Neural cell (in vitro differentiated cells): Measurements from ENCODE around the gene IPPK.

Experiments used
- CTCF ChIP-seq: fragments of 450-650 bp; IDR thresholded peaks from 2 replicates; pipeline ENCODE4 v1.5.1; 2014; ENCODE audit warnings: antibody characterized with exemption, mild to moderate bottlenecking, moderate library complexity; ENCODE audit not compliant: poor library complexity, severe bottlenecking
- EP300 ChIP-seq: fragments of 450-650 bp; conservative IDR thresholded peaks from 2 replicates; pipeline ENCODE4 v1.6.1; 2014; ENCODE audit warnings: antibody characterized with exemption, mild to moderate bottlenecking, moderate library complexity; ENCODE audit not compliant: poor library complexity, severe bottlenecking
- EZH2 ChIP-seq: fragments of 200-600, 300-800 bp; shearing (Covaris generic), sonication (generic); IDR thresholded peaks from 2 replicates; pipeline ENCODE4 v1.6.1; 2014; ENCODE audit warnings: antibody characterized with exemption, low read length, borderline replicate concordance, mild to moderate bottlenecking; ENCODE audit not compliant: insufficient read depth, poor library complexity, severe bottlenecking
- MXI1 ChIP-seq: fragments of 450-650 bp; conservative IDR thresholded peaks from 2 replicates; pipeline ENCODE4 v1.6.1; 2014; ENCODE audit warnings: antibody characterized with exemption, mild to moderate bottlenecking; ENCODE audit not compliant: poor library complexity, severe bottlenecking
- RAD21 ChIP-seq: fragments of 450-650 bp; conservative IDR thresholded peaks from 2 replicates; pipeline ENCODE4 v1.6.1; 2014; ENCODE audit warnings: antibody characterized with exemption, mild to moderate bottlenecking, moderate library complexity
- REST ChIP-seq: IDR thresholded peaks from 2 replicates; pipeline ENCODE4 v1.6.1; 2012; ENCODE audit warnings: borderline replicate concordance
- TAF1 ChIP-seq: IDR thresholded peaks from 2 replicates; pipeline ENCODE4 v1.6.1; 2012; ENCODE audit warnings: low read depth

GRCh38 chr9:92661743-92662142 is 8.2 kb downstream of the IPPK start:
- TF ChIP-seq CTCF (no peak), EP300 (no peak), MXI1 (no peak), TAF1 (no peak), EZH2 (no peak), REST (no peak), RAD21 (no peak)
